A549 (cell line): ENCODE results near the gene KSR1. TPM values are rescaled to one million over a fixed set of nuclear protein-coding genes. Genes with fewer than 3 reads are reported as not detected.
"Not testable (repeated sequence)": the region's sequence is repeated elsewhere in the genome, so short reads cannot be mapped to it uniquely, and the experiment has no call there.

Experiments
- ATAC-seq, 2 experiments: fragments of 200-7000 bp in 1 of 2; fragments of >200 bp in 1 of 2; cut with Nextera tagmentation in 1 of 2; cut with Tn5 transposase in 1 of 2; 3 replicates each; pipeline versions ENCODE4 v1.8.0 to v1.9.1; 2018 to 2020; ENCODE audit warnings: mild to moderate bottlenecking in 1 of 2, moderate library complexity in 1 of 2
- CTCF ChIA-PET: fragments of 300-600 bp; sonication (Branson Sonifier 250); formaldehyde crosslinking; extraction: SDS; loops from one replicate; lab custom pipeline; 2021; ENCODE audit warnings: antibody characterized with exemption, inconsistent platforms; lab: Yijun Ruan, JAX
- POLR2A ChIA-PET: fragments of 350-600 bp; formaldehyde crosslinking; extraction: SDS; loops from one replicate; lab custom pipeline; 2021; ENCODE audit warnings: antibody characterized with exemption, inconsistent platforms; lab: Yijun Ruan, JAX
- DNase-seq, 2 experiments: peaks; one replicate each; pipeline versions ENCODE4 v3.0.0 to v3.0.0-alpha.2; 2011 to 2016; ENCODE audit warnings: low read depth in 1 of 2, low spot score in 1 of 2
- FAIRE-seq: peaks from 2 replicates; lab custom pipeline; 2011; peaks lifted over from hg19 to GRCh38; lab: Jason Lieb, UNC
- H3K27ac ChIP-seq, 2 experiments: fragments of >200 bp; sonication (Bioruptor Twin); formaldehyde crosslinking; 3 replicates each; pipeline ENCODE4 v1.5.1; 2016 to 2017
- H3K4me1 ChIP-seq: fragments of >200 bp; sonication (Bioruptor Twin); formaldehyde crosslinking; 3 replicates; pipeline ENCODE4 v1.6.1; 2016
- H3K4me2 ChIP-seq: fragments of >200 bp; sonication (Bioruptor Twin); formaldehyde crosslinking; 3 replicates; pipeline ENCODE4 v1.6.1; 2016
- H3K4me3 ChIP-seq: fragments of >200 bp; sonication (Bioruptor Twin); formaldehyde crosslinking; 3 replicates; pipeline ENCODE4 v1.5.1; 2016
- H3K9me3 ChIP-seq: fragments of >200 bp; sonication (Bioruptor Twin); formaldehyde crosslinking; 3 replicates; pipeline ENCODE4 v1.6.1; 2016
- CEBPB ChIP-seq, 2 experiments: fragments of >200 bp in 1 of 2; sonication (Bioruptor Twin) in 1 of 2; formaldehyde crosslinking in 1 of 2; IDR thresholded peaks; 2 replicates each; pipeline ENCODE4 v1.6.1; 2012 to 2016
- CTCF ChIP-seq: fragments of >200 bp; sonication (Bioruptor Twin); formaldehyde crosslinking; IDR thresholded peaks from 3 replicates; pipeline ENCODE4 v1.5.1; 2016
- FOXS1 ChIP-seq: fragments of 250-450 bp; sonication (Bioruptor Pico); IDR thresholded peaks from 2 replicates; pipeline ENCODE4 v1.5.0; 2020; ENCODE audit warnings: mild to moderate bottlenecking, moderate library complexity
- HDAC2 ChIP-seq: fragments of 200-600 bp; sonication (generic); IDR thresholded peaks from 2 replicates; pipeline ENCODE4 v1.6.1; 2016
- HOXB5 ChIP-seq: fragments of 250-450 bp; sonication (Bioruptor Pico); IDR thresholded peaks from 2 replicates; pipeline ENCODE4 v1.5.0; 2020; ENCODE audit warnings: mild to moderate bottlenecking, moderate library complexity
- MAFK ChIP-seq: fragments of 450-650 bp; IDR thresholded peaks from 2 replicates; pipeline ENCODE4 v1.6.1; 2014; ENCODE audit not compliant: partially characterized antibody
- MAZ ChIP-seq: fragments of 150-350 bp; IDR thresholded peaks from 2 replicates; pipeline ENCODE4 v1.6.1; 2014; ENCODE audit warnings: antibody characterized with exemption, low read depth, low read length, borderline replicate concordance
- MYC ChIP-seq: IDR thresholded peaks from 2 replicates; pipeline ENCODE4 v1.6.1; 2012; ENCODE audit warnings: mild to moderate bottlenecking, inconsistent platforms, low read length, improper control_type of control experiment, borderline replicate concordance
- NFE2L2 ChIP-seq: fragments of 150-350 bp; conservative IDR thresholded peaks from 2 replicates; pipeline ENCODE4 v1.6.1; 2014; ENCODE audit warnings: low read length
- PHF8 ChIP-seq: fragments of 200-600 bp; sonication (generic); IDR thresholded peaks from 2 replicates; pipeline ENCODE4 v1.6.1; 2016; ENCODE audit warnings: low read depth, mild to moderate bottlenecking, antibody characterized with exemption, moderate library complexity, borderline replicate concordance
- RAD21 ChIP-seq, 2 experiments: fragments of >200 bp in 1 of 2; sonication (Bioruptor Twin) in 1 of 2; formaldehyde crosslinking in 1 of 2; IDR thresholded peaks in 1 of 2; conservative IDR thresholded peaks in 1 of 2; 2 replicates in 1 of 2; 3 replicates in 1 of 2; pipeline ENCODE4 v1.6.1; 2012 to 2018; ENCODE audit warnings: inconsistent platforms in 1 of 2
- SMC3 ChIP-seq: fragments of >200 bp; sonication (Bioruptor Twin); formaldehyde crosslinking; IDR thresholded peaks from 3 replicates; pipeline ENCODE4 v1.6.1; 2018; ENCODE audit warnings: inconsistent platforms
- ZNF302 ChIP-seq: fragments of 250-450 bp; sonication (Bioruptor Pico); IDR thresholded peaks from 2 replicates; pipeline ENCODE4 v1.9.0; 2021; ENCODE audit warnings: inconsistent platforms, mild to moderate bottlenecking, moderate library complexity
- ZSCAN20 ChIP-seq: fragments of 250-450 bp; sonication (Bioruptor Pico); IDR thresholded peaks from 2 replicates; pipeline ENCODE4 v1.8.0; 2022; ENCODE audit warnings: mild to moderate bottlenecking, moderate library complexity
- WGBS: methylation state at CpG from one replicate; pipeline ENCODE4 v1.1.6; 2017; ENCODE audit errors: missing lambda C conversion rate; 5-methylcytosine and 5-hydroxymethylcytosine counted together
- polyA plus RNA-seq, 4 experiments: library from polyadenylated mRNA; depleted of rRNA in 3 of 4; stranded (reverse); fragments of >200 nt; fragmentation: RNase III in 1 of 4; extraction: RNeasy Plus Mini Kit Qiagen cat#74134 plus additional on column Dnase treatment in 1 of 4; gene quantifications; 2 replicates in 3 of 4; 3 replicates in 1 of 4; pipeline ENCODE4 v1.2.3, GENCODE V29; 2011 to 2017
- TF ChIP-seq, protein P1 (sequence below): fragments of 200-600 bp; sonication (generic); IDR thresholded peaks from 2 replicates; pipeline ENCODE4 v1.6.1; 2016; ENCODE audit warnings: antibody characterized with exemption, mild to moderate bottlenecking, moderate library complexity
- TF ChIP-seq, protein P2 (sequence below): fragments of >200 bp; sonication (Bioruptor Twin); formaldehyde crosslinking; IDR thresholded peaks from 2 replicates; pipeline ENCODE4 v1.6.1; 2016
- TF ChIP-seq, protein P3 (sequence below): fragments of 250-450 bp; sonication (Bioruptor Pico); IDR thresholded peaks from 2 replicates; pipeline ENCODE4 v1.5.0; 2021; ENCODE audit warnings: mild to moderate bottlenecking, moderate library complexity, borderline replicate concordance

KSR1 gene
- polyA plus RNA-seq, 2 of the 4 experiments (the other 2 are of a cell fraction) = 13.3 to 14.6 TPM

DNA sequence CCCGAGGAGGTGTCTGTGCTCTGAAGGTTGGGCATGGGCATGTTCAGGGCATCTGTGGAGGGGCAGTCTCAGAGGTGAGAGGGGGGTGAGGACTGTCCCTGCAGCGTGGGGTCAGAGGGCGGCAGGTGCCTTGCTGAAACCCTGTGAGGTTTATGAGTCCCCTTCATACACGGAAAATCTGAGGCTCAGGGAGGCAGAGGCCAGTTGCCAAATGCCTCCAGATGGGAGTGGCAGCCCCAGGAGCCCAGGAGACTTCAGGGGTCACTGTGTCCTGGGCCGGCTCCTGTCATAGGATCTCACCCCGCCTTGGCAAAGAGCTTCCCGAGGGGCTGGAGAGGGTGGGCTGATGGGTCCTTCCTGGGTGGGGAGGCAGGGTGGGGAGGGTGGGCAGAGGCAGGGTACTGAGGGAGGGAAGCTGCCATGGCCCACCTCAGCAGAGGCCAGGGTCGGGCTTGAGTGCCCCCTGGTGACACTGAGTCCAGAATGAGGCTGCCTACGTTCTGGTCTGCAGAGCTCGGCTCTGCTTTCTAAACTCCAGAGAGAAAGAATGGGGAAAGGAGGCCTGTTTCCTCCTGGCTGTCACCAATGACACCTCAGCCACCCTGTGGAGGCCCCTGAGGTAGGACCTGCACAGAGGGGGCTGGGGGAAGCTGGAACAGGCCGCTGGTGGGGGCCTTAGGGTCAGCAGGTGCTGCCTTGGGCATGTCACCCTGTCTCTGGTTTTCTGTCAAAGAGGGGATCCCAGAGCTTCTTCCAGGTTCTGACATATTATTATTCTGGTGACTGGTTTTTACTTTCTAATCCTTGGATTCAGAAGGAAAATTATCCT is 175.9 kb downstream of the KSR1 start:
- FAIRE-seq (no peak), DNase-seq (no peak), ATAC-seq (peak in 1 of 2 experiments; percentile 23; a peak in 1 of 6 replicates)
- CTCF ChIA-PET = interaction anchor here (0.7 to 3.3 kb wide), 8 partner anchors 19 to 248 kb away, joined by 3 to 20 read pairs (median 4); no protein-coding TSS in a partner anchor
- 82% methylated on average over 11 of the region's 11 CpGs for WGBS
- TF ChIP-seq MAZ (no peak), PHF8 (no peak), CEBPB (IDR thresholded peaks at IDR 0.05) (no peak), MYC (no peak), RAD21 (conservative IDR thresholded peaks at IDR 0.05 in 1 of 2, IDR thresholded peaks at IDR 0.05 in 1 of 2) (no peak), ZSCAN20 (CRISPR knock-in tag) (no peak), ZNF302 (CRISPR knock-in tag) (no peak), CTCF (no peak), HOXB5 (no peak), FOXS1 (no peak), SMC3 (no peak), MAFK (no peak), NFE2L2 (no peak), HDAC2 (no peak)
- TF ChIP-seq, protein P1, sequence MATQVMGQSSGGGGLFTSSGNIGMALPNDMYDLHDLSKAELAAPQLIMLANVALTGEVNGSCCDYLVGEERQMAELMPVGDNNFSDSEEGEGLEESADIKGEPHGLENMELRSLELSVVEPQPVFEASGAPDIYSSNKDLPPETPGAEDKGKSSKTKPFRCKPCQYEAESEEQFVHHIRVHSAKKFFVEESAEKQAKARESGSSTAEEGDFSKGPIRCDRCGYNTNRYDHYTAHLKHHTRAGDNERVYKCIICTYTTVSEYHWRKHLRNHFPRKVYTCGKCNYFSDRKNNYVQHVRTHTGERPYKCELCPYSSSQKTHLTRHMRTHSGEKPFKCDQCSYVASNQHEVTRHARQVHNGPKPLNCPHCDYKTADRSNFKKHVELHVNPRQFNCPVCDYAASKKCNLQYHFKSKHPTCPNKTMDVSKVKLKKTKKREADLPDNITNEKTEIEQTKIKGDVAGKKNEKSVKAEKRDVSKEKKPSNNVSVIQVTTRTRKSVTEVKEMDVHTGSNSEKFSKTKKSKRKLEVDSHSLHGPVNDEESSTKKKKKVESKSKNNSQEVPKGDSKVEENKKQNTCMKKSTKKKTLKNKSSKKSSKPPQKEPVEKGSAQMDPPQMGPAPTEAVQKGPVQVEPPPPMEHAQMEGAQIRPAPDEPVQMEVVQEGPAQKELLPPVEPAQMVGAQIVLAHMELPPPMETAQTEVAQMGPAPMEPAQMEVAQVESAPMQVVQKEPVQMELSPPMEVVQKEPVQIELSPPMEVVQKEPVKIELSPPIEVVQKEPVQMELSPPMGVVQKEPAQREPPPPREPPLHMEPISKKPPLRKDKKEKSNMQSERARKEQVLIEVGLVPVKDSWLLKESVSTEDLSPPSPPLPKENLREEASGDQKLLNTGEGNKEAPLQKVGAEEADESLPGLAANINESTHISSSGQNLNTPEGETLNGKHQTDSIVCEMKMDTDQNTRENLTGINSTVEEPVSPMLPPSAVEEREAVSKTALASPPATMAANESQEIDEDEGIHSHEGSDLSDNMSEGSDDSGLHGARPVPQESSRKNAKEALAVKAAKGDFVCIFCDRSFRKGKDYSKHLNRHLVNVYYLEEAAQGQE = no peak
- TF ChIP-seq, protein P2, sequence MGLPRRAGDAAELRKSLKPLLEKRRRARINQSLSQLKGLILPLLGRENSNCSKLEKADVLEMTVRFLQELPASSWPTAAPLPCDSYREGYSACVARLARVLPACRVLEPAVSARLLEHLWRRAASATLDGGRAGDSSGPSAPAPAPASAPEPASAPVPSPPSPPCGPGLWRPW = no peak
- TF ChIP-seq, protein P3, sequence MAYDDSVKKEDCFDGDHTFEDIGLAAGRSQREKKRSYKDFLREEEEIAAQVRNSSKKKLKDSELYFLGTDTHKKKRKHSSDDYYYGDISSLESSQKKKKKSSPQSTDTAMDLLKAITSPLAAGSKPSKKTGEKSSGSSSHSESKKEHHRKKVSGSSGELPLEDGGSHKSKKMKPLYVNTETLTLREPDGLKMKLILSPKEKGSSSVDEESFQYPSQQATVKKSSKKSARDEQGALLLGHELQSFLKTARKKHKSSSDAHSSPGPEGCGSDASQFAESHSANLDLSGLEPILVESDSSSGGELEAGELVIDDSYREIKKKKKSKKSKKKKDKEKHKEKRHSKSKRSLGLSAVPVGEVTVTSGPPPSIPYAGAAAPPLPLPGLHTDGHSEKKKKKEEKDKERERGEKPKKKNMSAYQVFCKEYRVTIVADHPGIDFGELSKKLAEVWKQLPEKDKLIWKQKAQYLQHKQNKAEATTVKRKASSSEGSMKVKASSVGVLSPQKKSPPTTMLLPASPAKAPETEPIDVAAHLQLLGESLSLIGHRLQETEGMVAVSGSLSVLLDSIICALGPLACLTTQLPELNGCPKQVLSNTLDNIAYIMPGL = no peak
- POLR2A ChIA-PET = interaction anchor here (0.6 kb wide), 1 partner anchor 138 kb away, joined by 3 read pairs; no protein-coding TSS in a partner anchor
- Histone ChIP-seq H3K27ac (no peak overlapping the region), H3K9me3 (no peaks in the 10 kb centered on the region), H3K4me3 (no peak overlapping the region), H3K4me1 (no peaks in the 10 kb centered on the region), H3K4me2 (no peak overlapping the region)

- WGBS = 92% methylated on average over 8 of the region's 9 CpGs
- ChIA-PET CTCF (interaction anchor here (1.2 to 3.3 kb wide), 6 partner anchors 18 to 247 kb away, joined by 3 to 20 read pairs (median 4); no protein-coding TSS in a partner anchor), POLR2A (interaction anchor here (0.6 kb wide), 1 partner anchor 139 kb away, joined by 3 read pairs; no protein-coding TSS in a partner anchor)
- not testable (repeated sequence) for H3K27ac ChIP-seq, FAIRE-seq, H3K4me3 ChIP-seq, H3K9me3 ChIP-seq, ATAC-seq, H3K4me2 ChIP-seq, DNase-seq, H3K4me1 ChIP-seq
These were observed 176.5 kb downstream of the KSR1 start for GRCh38 chr17:27632766-27633165.
